Ishikawa (cell line): Measurements from ENCODE around the gene SLC17A9.

Experiments
- CEBPB ChIP-seq: IDR thresholded peaks from 2 replicates; pipeline ENCODE4 v1.6.1; 2012
- CREB1 ChIP-seq: IDR thresholded peaks from 2 replicates; pipeline ENCODE4 v1.6.1; 2012; ENCODE audit warnings: low read depth
- EGR1 ChIP-seq: IDR thresholded peaks from 2 replicates; pipeline ENCODE4 v1.6.1; 2012
- EP300 ChIP-seq: IDR thresholded peaks from 2 replicates; pipeline ENCODE4 v1.6.1; 2012; ENCODE audit warnings: borderline replicate concordance
- FOXM1 ChIP-seq: IDR thresholded peaks from 2 replicates; pipeline ENCODE4 v1.6.1; 2012; ENCODE audit warnings: low read depth, borderline replicate concordance
- MAX ChIP-seq: IDR thresholded peaks from 2 replicates; pipeline ENCODE4 v1.6.1; 2012
- NFIC ChIP-seq: IDR thresholded peaks from 2 replicates; pipeline ENCODE4 v1.6.1; 2012
- RAD21 ChIP-seq: IDR thresholded peaks from 2 replicates; pipeline ENCODE4 v1.6.1; 2012; ENCODE audit warnings: low read depth
- REST ChIP-seq: IDR thresholded peaks from 2 replicates; pipeline ENCODE4 v1.6.1; 2012; ENCODE audit warnings: low read depth, mild to moderate bottlenecking
- TAF1 ChIP-seq: IDR thresholded peaks from 2 replicates; pipeline ENCODE4 v1.6.1; 2012; ENCODE audit warnings: low read depth, mild to moderate bottlenecking
- TCF12 ChIP-seq: IDR thresholded peaks from 2 replicates; pipeline ENCODE4 v1.6.1; 2012; ENCODE audit warnings: low read depth
- TEAD4 ChIP-seq: IDR thresholded peaks from 2 replicates; pipeline ENCODE4 v1.6.1; 2012
- YY1 ChIP-seq: IDR thresholded peaks from 2 replicates; pipeline ENCODE4 v1.6.1; 2012; ENCODE audit warnings: low read depth
- ZBTB7A ChIP-seq: IDR thresholded peaks from 2 replicates; pipeline ENCODE4 v1.6.1; 2012; ENCODE audit warnings: low read depth
- TF ChIP-seq, protein P1 (sequence below): IDR thresholded peaks from 2 replicates; pipeline ENCODE4 v1.6.1; 2012

Gene SLC17A9

DNA sequence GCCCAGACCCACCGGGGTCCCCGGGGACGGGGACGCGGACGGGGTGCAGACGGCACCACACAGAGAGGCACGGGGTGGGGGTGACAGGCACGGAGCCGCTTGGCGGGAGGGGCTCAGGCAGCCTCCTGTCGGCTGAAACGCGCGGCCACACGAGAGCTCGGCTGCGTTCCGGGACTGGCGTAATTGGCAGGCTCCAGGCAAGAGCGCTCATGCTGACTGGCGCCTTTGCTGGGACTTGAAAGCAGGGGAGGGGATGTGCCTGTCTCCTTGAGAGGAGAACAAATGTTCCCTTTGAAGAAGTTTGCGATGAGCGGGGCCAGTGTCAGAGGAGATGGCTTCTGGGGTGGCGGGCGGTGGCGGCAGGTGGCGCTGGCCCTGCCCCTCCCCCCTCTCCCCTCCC, 28.5 kb downstream of the SLC17A9 start:
- no peak for TF ChIP-seq EGR1
- no peak for TF ChIP-seq EP300
- TF ChIP-seq YY1 = no peak
- no peak for TF ChIP-seq NFIC
- TF ChIP-seq REST = no peak
- TF ChIP-seq TAF1 = no peak
- TF ChIP-seq ZBTB7A = no peak
- no peak for TF ChIP-seq FOXM1
- TF ChIP-seq TCF12 = no peak
- no peak for TF ChIP-seq RAD21
- no peak for TF ChIP-seq CEBPB
- TF ChIP-seq, protein P1, sequence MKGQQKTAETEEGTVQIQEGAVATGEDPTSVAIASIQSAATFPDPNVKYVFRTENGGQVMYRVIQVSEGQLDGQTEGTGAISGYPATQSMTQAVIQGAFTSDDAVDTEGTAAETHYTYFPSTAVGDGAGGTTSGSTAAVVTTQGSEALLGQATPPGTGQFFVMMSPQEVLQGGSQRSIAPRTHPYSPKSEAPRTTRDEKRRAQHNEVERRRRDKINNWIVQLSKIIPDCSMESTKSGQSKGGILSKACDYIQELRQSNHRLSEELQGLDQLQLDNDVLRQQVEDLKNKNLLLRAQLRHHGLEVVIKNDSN = no peak
- no peak for TF ChIP-seq CREB1
- TF ChIP-seq TEAD4 = no peak
- no peak for TF ChIP-seq MAX

DNA sequence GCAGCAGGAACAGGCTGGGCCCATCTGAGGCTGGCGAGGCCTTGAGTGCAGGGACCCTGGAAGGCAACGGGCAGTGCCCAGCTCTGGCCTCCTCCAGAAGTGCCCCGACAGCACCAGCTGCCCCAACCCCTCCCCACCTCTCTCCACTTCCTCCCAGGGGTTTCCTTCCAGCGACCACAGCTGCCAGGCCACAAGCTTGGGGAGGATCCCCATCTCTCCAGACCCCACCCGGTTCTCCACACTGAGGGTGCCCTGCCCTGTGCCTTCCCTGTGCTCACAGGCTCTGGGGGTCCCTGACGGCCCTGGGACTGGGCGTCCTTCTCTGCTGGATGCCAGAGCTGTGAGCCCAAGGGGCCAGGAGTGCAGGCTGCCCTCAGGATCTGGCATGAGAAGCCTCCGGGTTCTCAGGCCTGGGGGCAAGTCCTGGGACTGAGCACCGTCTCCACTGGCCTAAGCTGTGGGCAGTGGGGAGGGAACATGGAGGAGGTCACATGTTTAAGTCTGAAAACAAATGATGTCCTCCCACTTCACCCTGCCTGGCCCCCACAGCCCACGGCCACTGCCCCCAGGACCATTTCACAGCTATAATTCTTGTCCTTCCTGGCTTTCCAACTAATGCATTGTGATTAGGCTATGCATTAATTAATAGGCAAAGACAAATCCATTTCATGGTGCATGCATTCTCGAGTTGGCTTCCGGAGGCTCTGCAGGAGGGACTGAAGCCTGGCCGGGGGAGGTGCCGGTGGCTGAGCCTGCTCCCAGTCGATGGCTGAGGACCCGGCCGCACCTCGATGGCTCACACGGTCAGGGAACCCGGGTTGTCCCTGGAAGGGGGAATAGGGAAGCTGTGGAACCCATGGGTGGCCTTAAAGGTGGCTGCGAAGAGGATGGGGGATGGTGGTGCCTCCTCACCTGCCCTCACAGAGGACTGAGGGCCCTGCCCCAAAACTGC, 29.9 kb downstream of the SLC17A9 start:
- TF ChIP-seq RAD21 = no peak
- TF ChIP-seq, protein P1 = no peak
- no peak for TF ChIP-seq TCF12
- TF ChIP-seq REST = no peak
- no peak for TF ChIP-seq FOXM1
- no peak for TF ChIP-seq TAF1

GRCh38 chr20:62983210-62983609, 30.7 kb downstream of the SLC17A9 start:
- TF ChIP-seq MAX (no peak), NFIC (no peak), FOXM1 (no peak), ZBTB7A (no peak), TAF1 (no peak), TCF12 (no peak)
- TF ChIP-seq, protein P1 = no peak

DNA sequence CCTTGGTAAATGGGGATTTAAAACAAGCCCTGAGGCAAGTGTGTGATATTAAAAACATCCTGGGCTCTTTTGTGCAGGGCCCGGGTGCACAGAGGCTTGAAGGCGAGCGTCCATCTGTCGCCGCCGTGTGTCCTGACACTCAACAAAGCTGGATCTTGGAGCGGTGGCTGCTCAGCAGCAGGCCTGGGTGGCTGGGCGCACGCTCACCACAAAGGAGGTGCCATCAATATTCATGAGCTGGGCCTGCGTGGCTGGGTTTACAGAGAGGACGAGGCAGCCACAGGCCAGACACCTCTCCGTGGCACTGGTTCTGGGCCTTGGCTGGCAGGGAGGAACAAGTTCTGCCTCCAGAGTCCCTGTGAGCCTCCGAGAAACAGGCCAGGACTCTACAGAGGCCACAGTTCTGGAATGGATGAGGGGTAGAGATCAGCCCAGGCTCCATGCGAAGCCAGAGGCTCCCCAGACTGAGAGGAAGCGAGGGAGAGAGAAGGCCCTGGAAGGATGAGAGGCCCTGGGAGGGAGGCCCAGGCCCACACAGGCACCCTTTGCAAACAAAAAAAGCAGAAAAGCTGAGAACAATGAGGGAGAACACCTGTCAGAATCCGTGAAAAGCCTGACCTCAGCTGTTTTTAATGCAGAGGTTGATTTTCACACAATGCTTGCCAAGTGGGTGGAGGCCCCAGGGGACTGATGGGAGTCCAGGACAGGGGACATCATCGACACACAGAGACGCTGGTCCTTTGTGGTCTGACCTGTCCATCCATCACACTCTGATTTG, 32.3 kb downstream of the SLC17A9 start:
- TF ChIP-seq FOXM1 = no peak
- TF ChIP-seq EP300 = no peak
- TF ChIP-seq NFIC = no peak
- TF ChIP-seq MAX = no peak
- no peak for TF ChIP-seq TEAD4
- no peak for TF ChIP-seq CEBPB
- no peak for TF ChIP-seq YY1
- TF ChIP-seq ZBTB7A = no peak
- TF ChIP-seq, protein P1 = no peak
- TF ChIP-seq TAF1 = no peak
- no peak for TF ChIP-seq CREB1
- no peak for TF ChIP-seq TCF12
- TF ChIP-seq EGR1 = no peak
- no peak for TF ChIP-seq REST
- TF ChIP-seq RAD21 = no peak
